Upper lobe of left lung (tissue), 4 donors: ENCODE measurements around the gene RUNX2.

Source experiments
- EP300 ChIP-seq, 4 donors: sonication (generic); formaldehyde crosslinking; IDR thresholded peaks; one replicate each; pipeline ENCODE4 v1.5.1; 2017; ENCODE audit warnings: antibody characterized with exemption in 4 of 4, control low read depth in 2 of 4
- POLR2A ChIP-seq, 4 donors: fragments of 450-650 bp; IDR thresholded peaks; one replicate each; pipeline ENCODE4 v1.5.1; 2016 to 2017; ENCODE audit warnings: antibody characterized with exemption in 4 of 4, mild to moderate bottlenecking in 2 of 4
- POLR2AphosphoS5 ChIP-seq, 2 donors: sonication (generic); formaldehyde crosslinking; IDR thresholded peaks; one replicate each; pipeline ENCODE4 v1.5.1; 2017; ENCODE audit warnings: antibody characterized with exemption in 2 of 2
- TF ChIP-seq, protein P1 (sequence below), 6 experiments: fragments of 450-650 bp in 4 of 6; fragments of 200-600 bp in 2 of 6; sonication (generic) in 2 of 6; IDR thresholded peaks; one replicate each; pipeline ENCODE4 v1.5.1; 2016 to 2019; ENCODE audit warnings: antibody characterized with exemption in 6 of 6

DNA sequence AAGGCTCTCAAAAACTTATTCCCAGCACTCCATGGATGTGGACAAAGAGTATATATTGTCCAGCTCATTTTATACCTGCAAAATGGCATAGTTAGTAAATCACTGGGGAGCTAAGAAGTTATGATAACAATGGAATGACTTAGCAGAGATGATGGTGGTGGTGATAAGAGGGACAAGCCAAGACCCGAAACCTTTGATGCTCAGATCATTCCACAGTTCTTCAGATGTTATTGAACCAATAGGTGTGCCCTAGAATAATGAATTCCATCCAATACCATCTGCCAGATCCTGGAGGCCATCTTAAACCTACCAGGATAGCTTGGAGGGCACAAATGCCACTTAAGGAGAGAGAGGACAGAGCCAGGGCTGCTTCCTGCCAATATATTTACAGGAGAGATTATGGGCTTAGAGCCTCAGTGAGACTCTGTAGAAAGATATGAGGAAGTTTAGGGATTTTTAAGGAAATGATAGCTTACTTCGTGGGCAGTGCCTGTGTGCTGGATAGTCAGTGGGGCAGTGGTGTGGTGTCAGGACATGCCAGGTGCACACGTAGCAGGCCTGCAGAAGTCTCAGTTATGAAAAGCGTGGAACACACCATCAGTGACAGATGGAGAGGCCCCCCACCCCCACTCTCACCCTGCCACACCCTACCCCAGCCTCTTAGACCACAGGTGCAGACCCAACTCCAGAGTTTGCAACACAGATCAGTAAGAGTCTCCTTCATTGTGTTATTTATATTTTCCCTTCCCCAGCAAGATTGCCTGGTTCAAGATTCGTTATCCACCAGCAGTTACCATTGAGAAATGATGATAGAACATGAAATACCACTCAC lies 259.3 kb downstream of the RUNX2 start:
- TF ChIP-seq, protein P1, sequence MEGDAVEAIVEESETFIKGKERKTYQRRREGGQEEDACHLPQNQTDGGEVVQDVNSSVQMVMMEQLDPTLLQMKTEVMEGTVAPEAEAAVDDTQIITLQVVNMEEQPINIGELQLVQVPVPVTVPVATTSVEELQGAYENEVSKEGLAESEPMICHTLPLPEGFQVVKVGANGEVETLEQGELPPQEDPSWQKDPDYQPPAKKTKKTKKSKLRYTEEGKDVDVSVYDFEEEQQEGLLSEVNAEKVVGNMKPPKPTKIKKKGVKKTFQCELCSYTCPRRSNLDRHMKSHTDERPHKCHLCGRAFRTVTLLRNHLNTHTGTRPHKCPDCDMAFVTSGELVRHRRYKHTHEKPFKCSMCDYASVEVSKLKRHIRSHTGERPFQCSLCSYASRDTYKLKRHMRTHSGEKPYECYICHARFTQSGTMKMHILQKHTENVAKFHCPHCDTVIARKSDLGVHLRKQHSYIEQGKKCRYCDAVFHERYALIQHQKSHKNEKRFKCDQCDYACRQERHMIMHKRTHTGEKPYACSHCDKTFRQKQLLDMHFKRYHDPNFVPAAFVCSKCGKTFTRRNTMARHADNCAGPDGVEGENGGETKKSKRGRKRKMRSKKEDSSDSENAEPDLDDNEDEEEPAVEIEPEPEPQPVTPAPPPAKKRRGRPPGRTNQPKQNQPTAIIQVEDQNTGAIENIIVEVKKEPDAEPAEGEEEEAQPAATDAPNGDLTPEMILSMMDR (IDR thresholded peaks at IDR 0.05), result no peak
- no peak for TF ChIP-seq POLR2AphosphoS5 (IDR thresholded peaks at IDR 0.05)
- no peak for TF ChIP-seq POLR2A (IDR thresholded peaks at IDR 0.05)
- no peak for TF ChIP-seq EP300 (IDR thresholded peaks at IDR 0.05)
